Thyroid gland (tissue), 4 donors: ENCODE results near the gene GPX7.

Source experiments
- CTCF ChIP-seq, 6 experiments: fragments of 200-600 bp in 3 of 6; fragments of 450-650 bp in 3 of 6; sonication (generic) in 3 of 6; IDR thresholded peaks; one replicate each; pipeline ENCODE4 v1.5.1; 2016 to 2019; ENCODE audit warnings: antibody characterized with exemption in 6 of 6, mild to moderate bottlenecking in 2 of 6, inconsistent platforms in 1 of 6, moderate library complexity in 1 of 6
- POLR2A ChIP-seq, 2 donors: fragments of 450-650 bp; IDR thresholded peaks; one replicate each; pipeline ENCODE4 v1.6.1; 2017; ENCODE audit warnings: antibody characterized with exemption in 2 of 2, mild to moderate bottlenecking in 2 of 2, moderate library complexity in 1 of 2

- no peak for TF ChIP-seq CTCF (IDR thresholded peaks at IDR 0.05)
- TF ChIP-seq POLR2A (IDR thresholded peaks at IDR 0.05): no peak
Observed at GRCh38 chr1:52633291-52633754, 31.2 kb downstream of the GPX7 start.
